ENCODE data around the gene SLC35A5.
"Not testable (repeated sequence)": the region's sequence is repeated elsewhere in the genome, so short reads cannot be mapped to it uniquely, and the experiment has no call there.

SLC35A5 gene

DNA sequence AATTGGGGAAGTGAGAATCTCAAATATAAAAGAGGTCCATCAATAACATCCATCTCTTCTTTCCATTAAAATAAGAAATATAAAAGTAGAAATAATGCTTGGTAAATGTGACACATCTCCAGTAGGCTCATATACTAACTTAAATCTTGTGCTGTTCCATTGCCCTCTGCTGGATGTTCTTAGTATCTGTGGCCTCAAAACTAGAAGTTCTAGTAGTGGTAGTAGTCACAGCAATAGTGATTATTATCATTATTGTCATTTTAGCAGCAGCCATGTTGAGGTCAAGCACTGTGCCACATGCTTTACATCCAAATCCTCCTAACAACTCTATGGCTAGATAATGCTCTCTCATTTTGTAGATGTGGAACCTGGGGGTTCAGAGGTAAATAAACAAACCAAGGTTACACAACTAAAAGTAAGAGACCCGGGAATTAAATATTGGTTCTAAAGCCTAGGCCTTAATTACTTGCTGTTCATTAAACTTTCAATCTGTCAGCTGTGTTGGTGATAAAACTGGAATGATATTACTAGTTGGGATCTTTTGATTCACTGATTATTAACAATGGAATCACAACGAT, 42.3 kb upstream of the SLC35A5 start:
- Histone ChIP-seq H3K4me1 (ENCODE audit: low read length) (peaks cover 7% of the 10 kb centered on the region), H2AFZ (ENCODE audit: low read length) (no peak overlapping the region), H3K9me3 (replicated peaks; ENCODE audit: insufficient read depth, low read length) (no peaks in the 10 kb centered on the region), H3K9ac (ENCODE audit: low read length) (no peak overlapping the region), H3F3A (ENCODE audit: insufficient read depth, low read length) (0 out of 2 replicates have a peak, but pooled peaks cover 4% of the 10 kb centered on the region), H4K20me1 (ENCODE audit: insufficient read depth, low read length) (no peaks in the 10 kb centered on the region), H3K79me2 (ENCODE audit: low read length) (no peaks in the 10 kb centered on the region), H3K4me3 (ENCODE audit: low read length) (no peak overlapping the region), H3K9me2 (replicated peaks; ENCODE audit: insufficient read depth, low read length) (no peaks in the 10 kb centered on the region), H3K27me3 (replicated peaks; ENCODE audit: insufficient read depth, low read length) (no peaks in the 10 kb centered on the region), H3K36me3 (replicated peaks; ENCODE audit: insufficient read depth, low read length) (no peaks in the 10 kb centered on the region), H3K27ac (ENCODE audit: low read length) (no peak overlapping the region), H3K4me2 (ENCODE audit: low read depth, low read length) (no peak overlapping the region)
- TF ChIP-seq, protein P1, sequence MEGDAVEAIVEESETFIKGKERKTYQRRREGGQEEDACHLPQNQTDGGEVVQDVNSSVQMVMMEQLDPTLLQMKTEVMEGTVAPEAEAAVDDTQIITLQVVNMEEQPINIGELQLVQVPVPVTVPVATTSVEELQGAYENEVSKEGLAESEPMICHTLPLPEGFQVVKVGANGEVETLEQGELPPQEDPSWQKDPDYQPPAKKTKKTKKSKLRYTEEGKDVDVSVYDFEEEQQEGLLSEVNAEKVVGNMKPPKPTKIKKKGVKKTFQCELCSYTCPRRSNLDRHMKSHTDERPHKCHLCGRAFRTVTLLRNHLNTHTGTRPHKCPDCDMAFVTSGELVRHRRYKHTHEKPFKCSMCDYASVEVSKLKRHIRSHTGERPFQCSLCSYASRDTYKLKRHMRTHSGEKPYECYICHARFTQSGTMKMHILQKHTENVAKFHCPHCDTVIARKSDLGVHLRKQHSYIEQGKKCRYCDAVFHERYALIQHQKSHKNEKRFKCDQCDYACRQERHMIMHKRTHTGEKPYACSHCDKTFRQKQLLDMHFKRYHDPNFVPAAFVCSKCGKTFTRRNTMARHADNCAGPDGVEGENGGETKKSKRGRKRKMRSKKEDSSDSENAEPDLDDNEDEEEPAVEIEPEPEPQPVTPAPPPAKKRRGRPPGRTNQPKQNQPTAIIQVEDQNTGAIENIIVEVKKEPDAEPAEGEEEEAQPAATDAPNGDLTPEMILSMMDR (IDR thresholded peaks at IDR 0.05; ENCODE audit: low read length) = peak; percentile 78
- no peak for TF ChIP-seq EZH2 (optimal IDR thresholded peaks at IDR 0.05; ENCODE audit: low read depth, low read length)
- DNase-seq = peak; percentile 76

DNA sequence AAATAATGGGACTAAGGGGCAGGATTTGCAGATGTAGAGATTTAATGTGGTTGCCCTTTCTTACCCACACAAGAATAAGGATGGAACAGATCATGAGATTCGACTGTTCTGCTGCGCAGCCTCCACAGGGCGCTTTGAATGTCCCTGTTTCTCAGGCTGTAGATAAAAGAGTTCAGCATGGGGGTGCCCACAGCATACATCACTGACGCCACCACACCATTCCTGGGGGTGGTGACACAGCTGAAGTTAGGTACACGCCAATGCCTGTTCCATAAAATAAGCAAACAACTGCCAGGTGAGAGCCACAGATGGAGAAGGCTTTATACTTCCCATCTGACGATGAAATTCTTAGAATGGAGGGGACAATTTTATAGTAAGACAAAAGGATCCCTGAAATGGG, 37.7 kb upstream of the SLC35A5 start:
- not testable (repeated sequence) for H3K36me3 ChIP-seq (replicated peaks; ENCODE audit: insufficient read depth, low read length); H4K20me1 ChIP-seq (ENCODE audit: insufficient read depth, low read length)

DNA sequence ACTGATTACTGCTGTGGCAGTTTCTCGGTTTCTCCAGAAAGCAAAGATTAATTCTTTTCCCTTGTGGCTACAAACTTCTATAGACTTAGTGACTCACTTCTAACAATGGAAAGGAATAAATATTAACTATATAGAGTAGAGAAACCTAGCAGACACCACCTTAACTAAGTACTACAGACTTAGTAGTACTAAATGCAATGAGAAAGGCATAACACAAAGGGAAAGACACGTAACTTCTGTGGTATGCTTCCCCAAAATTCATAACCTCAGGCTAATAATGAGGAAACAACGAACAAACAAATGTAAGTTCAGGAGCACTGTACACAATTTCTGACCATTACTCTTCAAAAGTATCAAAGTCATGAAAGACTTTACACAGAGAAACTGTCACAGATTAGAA, 31.3 kb upstream of the SLC35A5 start:
- H3K79me2 ChIP-seq (ENCODE audit: low read length) = no peaks in the 10 kb centered on the region
- no peak overlapping the region for H3K27ac ChIP-seq (ENCODE audit: low read length)
- no peak overlapping the region for H3K4me3 ChIP-seq (ENCODE audit: low read length)
- H4K20me1 ChIP-seq (ENCODE audit: insufficient read depth, low read length) = no peaks in the 10 kb centered on the region
- no peak overlapping the region for H3K9ac ChIP-seq (ENCODE audit: low read length)
- peaks cover 8% of the 10 kb centered on the region; the same call in 1 of the 2 replicates for H3F3A ChIP-seq (ENCODE audit: insufficient read depth, low read length)
- no peak overlapping the region for H2AFZ ChIP-seq (ENCODE audit: low read length)
- DNase-seq = no peak
- H3K36me3 ChIP-seq (replicated peaks; ENCODE audit: insufficient read depth, low read length) = no peaks in the 10 kb centered on the region; the same call in 1 of the 2 replicates
- no peak overlapping the region for H3K4me2 ChIP-seq (ENCODE audit: low read depth, low read length)
- H3K27me3 ChIP-seq (replicated peaks; ENCODE audit: insufficient read depth, low read length) = no peaks in the 10 kb centered on the region
- H3K9me3 ChIP-seq (replicated peaks; ENCODE audit: insufficient read depth, low read length) = no peaks in the 10 kb centered on the region
- no peaks in the 10 kb centered on the region for H3K4me1 ChIP-seq (ENCODE audit: low read length)
- no peaks in the 10 kb centered on the region for H3K9me2 ChIP-seq (replicated peaks; ENCODE audit: insufficient read depth, low read length)
- TF ChIP-seq, protein P1 (IDR thresholded peaks at IDR 0.05; ENCODE audit: low read length) = no peak

More for the DNA sequence above, 37.7 kb upstream of the SLC35A5 start:
- not testable (repeated sequence) for H3K9ac ChIP-seq (ENCODE audit: low read length); H2AFZ ChIP-seq (ENCODE audit: low read length); H3K27ac ChIP-seq (ENCODE audit: low read length); H3K9me2 ChIP-seq (replicated peaks; ENCODE audit: insufficient read depth, low read length); H3K27me3 ChIP-seq (replicated peaks; ENCODE audit: insufficient read depth, low read length); H3K4me3 ChIP-seq (ENCODE audit: low read length); H3K4me2 ChIP-seq (ENCODE audit: low read depth, low read length); H3K79me2 ChIP-seq (ENCODE audit: low read length); H3K4me1 ChIP-seq (ENCODE audit: low read length); DNase-seq; H3F3A ChIP-seq (ENCODE audit: insufficient read depth, low read length); H3K9me3 ChIP-seq (replicated peaks; ENCODE audit: insufficient read depth, low read length)

DNA sequence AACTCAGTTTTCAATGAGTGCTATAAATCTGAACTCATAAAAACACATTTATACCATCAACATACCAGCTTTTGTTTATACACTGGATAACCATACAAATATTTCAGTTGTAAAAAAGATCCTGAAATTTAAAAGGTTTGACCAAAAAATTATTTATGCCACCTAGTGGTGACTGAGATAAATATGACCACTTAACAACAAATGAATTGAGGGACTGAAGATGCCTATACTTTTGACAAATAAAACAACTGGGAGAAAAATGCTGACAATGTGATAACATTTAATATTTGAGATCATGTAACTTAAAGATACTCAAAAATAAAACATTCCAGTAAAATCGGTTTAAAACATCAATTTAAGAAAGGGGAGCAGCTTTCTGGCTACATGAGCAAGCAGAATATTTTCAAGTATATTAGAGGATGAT, 30.5 kb upstream of the SLC35A5 start:
- H3K4me2 ChIP-seq (ENCODE audit: low read depth, low read length) = no peak overlapping the region
- H3F3A ChIP-seq (ENCODE audit: insufficient read depth, low read length) = peaks cover 8% of the 10 kb centered on the region; the same call in 1 of the 2 replicates
- no peak overlapping the region for H3K27ac ChIP-seq (ENCODE audit: low read length)
- no peaks in the 10 kb centered on the region for H4K20me1 ChIP-seq (ENCODE audit: insufficient read depth, low read length)
- no peaks in the 10 kb centered on the region for H3K9me2 ChIP-seq (replicated peaks; ENCODE audit: insufficient read depth, low read length)
- H3K27me3 ChIP-seq (replicated peaks; ENCODE audit: insufficient read depth, low read length) = no peaks in the 10 kb centered on the region
- no peaks in the 10 kb centered on the region for H3K4me1 ChIP-seq (ENCODE audit: low read length)
- no peak overlapping the region for H2AFZ ChIP-seq (ENCODE audit: low read length)
- no peak overlapping the region for H3K4me3 ChIP-seq (ENCODE audit: low read length)
- no peak overlapping the region for H3K9ac ChIP-seq (ENCODE audit: low read length)
- peak; percentile 56 for DNase-seq
- H3K79me2 ChIP-seq (ENCODE audit: low read length) = no peaks in the 10 kb centered on the region
- no peaks in the 10 kb centered on the region; the same call in 1 of the 2 replicates for H3K36me3 ChIP-seq (replicated peaks; ENCODE audit: insufficient read depth, low read length)
- TF ChIP-seq EZH2phosphoT487 (IDR thresholded peaks at IDR 0.05; ENCODE audit: low read length) = no peak
- TF ChIP-seq, protein P1 (IDR thresholded peaks at IDR 0.05; ENCODE audit: low read length) = peak; percentile 60
- no peak for TF ChIP-seq EZH2 (optimal IDR thresholded peaks at IDR 0.05; ENCODE audit: low read depth, low read length)
- no peaks in the 10 kb centered on the region for H3K9me3 ChIP-seq (replicated peaks; ENCODE audit: insufficient read depth, low read length)
